Measurements from ENCODE around the gene ABCC5.
"Not testable (repeated sequence)": the region's sequence is repeated elsewhere in the genome, so short reads cannot be mapped to it uniquely, and the experiment has no call there.

Gene ABCC5

GRCh38 chr3:183896184-183896583, 121.5 kb downstream of the ABCC5 start:
- in situ Hi-C loops (cut with MboI; ENCODE audit: low sequenced_read_pairs): no loop called here

- in situ Hi-C loops (cut with MboI; ENCODE audit: low sequenced_read_pairs): no loop called here
Measured at GRCh38 chr3:183895774-183896173, 121.9 kb downstream of the ABCC5 start.

- in situ Hi-C loops (cut with MboI; ENCODE audit: low sequenced_read_pairs): no loop called here
Measured at GRCh38 chr3:183895296-183895695, 122.4 kb downstream of the ABCC5 start.

GRCh38 chr3:183892610-183893214, 125.0 kb downstream of the ABCC5 start:
- in situ Hi-C loops (cut with MboI; ENCODE audit: low sequenced_read_pairs): no loop called here

- in situ Hi-C loops (cut with MboI; ENCODE audit: low sequenced_read_pairs): no loop called here
Measured at GRCh38 chr3:183885766-183886165, 131.9 kb downstream of the ABCC5 start.

GRCh38 chr3:183884427-183885296, 133.0 kb downstream of the ABCC5 start, which contains the start of gene PARL:
TSS of gene PARL (minus strand) at chr3:183884880. CDS start at chr3:183884846, 34 bp downstream.
- in situ Hi-C loops (cut with MboI; ENCODE audit: low sequenced_read_pairs): no loop called here

GRCh38 chr3:183884097-183884426, 133.6 kb downstream of the ABCC5 start:
- in situ Hi-C loops (cut with MboI; ENCODE audit: low sequenced_read_pairs): no loop called here

- in situ Hi-C loops (cut with MboI; ENCODE audit: low sequenced_read_pairs): no loop called here
Measured at GRCh38 chr3:183883291-183884096, 134.2 kb downstream of the ABCC5 start.

GRCh38 chr3:183880121-183880520, 137.6 kb downstream of the ABCC5 start:
- in situ Hi-C loops (cut with MboI; ENCODE audit: low sequenced_read_pairs): no loop called here

- in situ Hi-C loops (cut with MboI; ENCODE audit: low sequenced_read_pairs): no loop called here
Measured at GRCh38 chr3:183879243-183879642, 138.4 kb downstream of the ABCC5 start.

- in situ Hi-C loops (cut with MboI; ENCODE audit: low sequenced_read_pairs): no loop called here
Measured at GRCh38 chr3:183878071-183878470, 139.6 kb downstream of the ABCC5 start.

- in situ Hi-C loops (cut with MboI; ENCODE audit: low sequenced_read_pairs): not testable (repeated sequence)
Measured at GRCh38 chr3:183877227-183877626, 140.5 kb downstream of the ABCC5 start.

- in situ Hi-C loops (cut with MboI; ENCODE audit: low sequenced_read_pairs): no loop called here
Measured at GRCh38 chr3:183875411-183875810, 142.3 kb downstream of the ABCC5 start.

- in situ Hi-C loops (cut with MboI; ENCODE audit: low sequenced_read_pairs): no loop called here
Measured at GRCh38 chr3:183873914-183874313, 143.8 kb downstream of the ABCC5 start.

- in situ Hi-C loops (cut with MboI; ENCODE audit: low sequenced_read_pairs): no loop called here
Measured at GRCh38 chr3:183871541-183871940, 146.1 kb downstream of the ABCC5 start.

GRCh38 chr3:183870563-183870962, 147.1 kb downstream of the ABCC5 start:
- in situ Hi-C loops (cut with MboI; ENCODE audit: low sequenced_read_pairs): no loop called here

All from hTERT RPE-1 (cell line).